ENCODE results near the gene TYW1.

- TF ChIP-seq POLR2AphosphoS5 (IDR thresholded peaks at IDR 0.05; ENCODE audit: low read depth, low read length) (no peak), POLR2A (IDR thresholded peaks at IDR 0.05; ENCODE audit: low read depth, low read length) (no peak)
Observed at GRCh38 chr7:66967029-66967428, 29.6 kb upstream of the TYW1 start.

All from GM12891 (cell line).